HepG2 (cell line): Measurements from ENCODE around the gene CHPF. TPM values are rescaled to one million over a fixed set of nuclear protein-coding genes. Genes with fewer than 3 reads are reported as not detected.
A peak's percentile ranks its signal among the peaks of the same experiment; 100 is the strongest.

ENCODE experiments used
- AGO2 ChIP-seq: fragments of 200-400 bp; formaldehyde crosslinking; optimal IDR thresholded peaks from 2 replicates; pipeline ENCODE3; 2017; ENCODE audit warnings: mild to moderate bottlenecking, low read depth, low read length, moderate library complexity
- ATM ChIP-seq: fragments of 450-650 bp; IDR thresholded peaks from 2 replicates; pipeline ENCODE4 v1.7.1; 2017; ENCODE audit warnings: mild to moderate bottlenecking, borderline replicate concordance
- CBX5 ChIP-seq: sonication (generic); formaldehyde crosslinking; IDR thresholded peaks from 2 replicates; pipeline ENCODE4 v1.4.0; 2020; ENCODE audit warnings: missing genetic modification reagents, borderline replicate concordance
- FOSL2 ChIP-seq: sonication (generic); formaldehyde crosslinking; IDR thresholded peaks from 2 replicates; pipeline ENCODE4 v1.4.0; 2020; ENCODE audit warnings: missing genetic modification reagents
- FOXP1 ChIP-seq, 2 experiments: fragments of 450-650 bp in 1 of 2; IDR thresholded peaks; 2 replicates each; pipeline ENCODE4 v1.6.1; 2017 to 2018; ENCODE audit warnings: antibody characterized with exemption in 1 of 2
- GZF1 ChIP-seq: sonication (generic); formaldehyde crosslinking; IDR thresholded peaks from 2 replicates; pipeline ENCODE4 v1.5.1; 2020; ENCODE audit warnings: mild to moderate bottlenecking, missing genetic modification reagents
- HNRNPLL ChIP-seq: fragments of 200-400 bp; formaldehyde crosslinking; IDR thresholded peaks from 2 replicates; pipeline ENCODE4 v1.6.1; 2017; ENCODE audit warnings: mild to moderate bottlenecking, low read depth, low read length; ENCODE audit not compliant: poor library complexity, severe bottlenecking
- KAT2B ChIP-seq: fragments of 150-350 bp; IDR thresholded peaks from 2 replicates; pipeline ENCODE4 v1.6.1; 2014; ENCODE audit warnings: low read depth, low read length, borderline replicate concordance
- NAIF1 ChIP-seq: sonication (generic); formaldehyde crosslinking; IDR thresholded peaks from 2 replicates; pipeline ENCODE4 v1.5.0; 2020; ENCODE audit warnings: mild to moderate bottlenecking, missing genetic modification reagents, borderline replicate concordance
- NFYC ChIP-seq: IDR thresholded peaks from 2 replicates; pipeline ENCODE4 v1.6.1; 2016; ENCODE audit warnings: missing genetic modification reagents, missing compliant biosample characterization
- NR3C1 ChIP-seq: sonication (generic); formaldehyde crosslinking; IDR thresholded peaks from 2 replicates; pipeline ENCODE4 v1.4.0; 2020; ENCODE audit warnings: missing genetic modification reagents
- PITX1 ChIP-seq: sonication (generic); formaldehyde crosslinking; IDR thresholded peaks from 2 replicates; pipeline ENCODE4 v1.5.1; 2020; ENCODE audit warnings: mild to moderate bottlenecking, missing genetic modification reagents
- RFXAP ChIP-seq: sonication (generic); formaldehyde crosslinking; IDR thresholded peaks from 2 replicates; pipeline ENCODE4 v1.4.0; 2020; ENCODE audit warnings: missing genetic modification reagents, borderline replicate concordance
- SALL2 ChIP-seq: sonication (generic); formaldehyde crosslinking; IDR thresholded peaks from 2 replicates; pipeline ENCODE4 v1.8.1; 2023; ENCODE audit warnings: mild to moderate bottlenecking, missing genetic modification reagents, inconsistent platforms
- SPEN ChIP-seq: sonication (generic); formaldehyde crosslinking; IDR thresholded peaks from 2 replicates; pipeline ENCODE4 v1.5.1; 2020; ENCODE audit warnings: low read depth, mild to moderate bottlenecking, missing genetic modification reagents
- SRSF4 ChIP-seq: fragments of 200-400 bp; formaldehyde crosslinking; IDR thresholded peaks from one replicate; pipeline ENCODE4 v1.6.1; 2018; ENCODE audit warnings: mild to moderate bottlenecking, low read depth, low read length, moderate library complexity; ENCODE audit not compliant: poor library complexity, severe bottlenecking
- ZNF136 ChIP-seq: sonication (generic); formaldehyde crosslinking; IDR thresholded peaks from 2 replicates; pipeline ENCODE4 v1.8.1; 2022; ENCODE audit warnings: low read depth, mild to moderate bottlenecking, moderate library complexity, missing genetic modification reagents
- ZNF160 ChIP-seq: sonication (generic); formaldehyde crosslinking; IDR thresholded peaks from 2 replicates; pipeline ENCODE4 v1.8.0; 2022; ENCODE audit warnings: mild to moderate bottlenecking, inconsistent platforms, missing genetic modification reagents
- ZNF263 ChIP-seq: sonication (generic); formaldehyde crosslinking; IDR thresholded peaks from 2 replicates; pipeline ENCODE4 v1.4.0; 2020; ENCODE audit warnings: missing genetic modification reagents
- ZNF33B ChIP-seq: sonication (generic); formaldehyde crosslinking; IDR thresholded peaks from 2 replicates; pipeline ENCODE4 v1.5.1; 2020; ENCODE audit warnings: mild to moderate bottlenecking, missing genetic modification reagents
- ZNF766 ChIP-seq: sonication (generic); formaldehyde crosslinking; IDR thresholded peaks from 2 replicates; pipeline ENCODE4 v1.5.0; 2020; ENCODE audit warnings: missing genetic modification reagents, borderline replicate concordance
- ZNF773 ChIP-seq: sonication (generic); formaldehyde crosslinking; IDR thresholded peaks from 2 replicates; pipeline ENCODE4 v1.4.0; 2020; ENCODE audit warnings: missing genetic modification reagents, borderline replicate concordance
- polyA plus RNA-seq, 8 experiments: library from polyadenylated mRNA; depleted of rRNA in 3 of 8; stranded (reverse) in 7 of 8; unstranded in 1 of 8; fragments of >200 nt; fragmentation: Illumina TruSeq in 4 of 8; extraction: Trizol in 4 of 8; gene quantifications; 2 replicates each; pipeline versions ENCODE4 v1.2.1 to v1.2.3, GENCODE V29; 2011 to 2016; ENCODE audit warnings: low read depth in 4 of 8, missing spikeins in 1 of 8, mixed read lengths in 1 of 8; ENCODE audit not compliant: insufficient read depth in 1 of 8
- total RNA-seq, 5 experiments: library from RNA; depleted of rRNA; stranded (reverse); fragments of >200 nt; fragmentation: Illumina TruSeq; extraction: Trizol; gene quantifications; 2 replicates each; pipeline ENCODE4 v1.2.3, GENCODE V29; 2016; ENCODE audit warnings: low read depth in 1 of 5
- TF ChIP-seq, protein P1 (sequence below): sonication (generic); formaldehyde crosslinking; IDR thresholded peaks from 2 replicates; pipeline ENCODE4 v1.4.0; 2020; ENCODE audit warnings: missing genetic modification reagents
- TF ChIP-seq, protein P2 (sequence below): sonication (generic); formaldehyde crosslinking; IDR thresholded peaks from 2 replicates; pipeline ENCODE4 v1.4.0; 2020; ENCODE audit warnings: missing genetic modification reagents, mild to moderate bottlenecking, borderline replicate concordance
- TF ChIP-seq, protein P3 (sequence below): sonication (generic); formaldehyde crosslinking; conservative IDR thresholded peaks from 2 replicates; pipeline ENCODE4 v1.4.0; 2020; ENCODE audit warnings: missing genetic modification reagents

The CHPF gene
- total and polyA plus RNA-seq, 2 of the 13 experiments (the other 11 are each of a cell fraction or from before 2014, with no cell fraction given), result 79.6 to 111 TPM

DNA sequence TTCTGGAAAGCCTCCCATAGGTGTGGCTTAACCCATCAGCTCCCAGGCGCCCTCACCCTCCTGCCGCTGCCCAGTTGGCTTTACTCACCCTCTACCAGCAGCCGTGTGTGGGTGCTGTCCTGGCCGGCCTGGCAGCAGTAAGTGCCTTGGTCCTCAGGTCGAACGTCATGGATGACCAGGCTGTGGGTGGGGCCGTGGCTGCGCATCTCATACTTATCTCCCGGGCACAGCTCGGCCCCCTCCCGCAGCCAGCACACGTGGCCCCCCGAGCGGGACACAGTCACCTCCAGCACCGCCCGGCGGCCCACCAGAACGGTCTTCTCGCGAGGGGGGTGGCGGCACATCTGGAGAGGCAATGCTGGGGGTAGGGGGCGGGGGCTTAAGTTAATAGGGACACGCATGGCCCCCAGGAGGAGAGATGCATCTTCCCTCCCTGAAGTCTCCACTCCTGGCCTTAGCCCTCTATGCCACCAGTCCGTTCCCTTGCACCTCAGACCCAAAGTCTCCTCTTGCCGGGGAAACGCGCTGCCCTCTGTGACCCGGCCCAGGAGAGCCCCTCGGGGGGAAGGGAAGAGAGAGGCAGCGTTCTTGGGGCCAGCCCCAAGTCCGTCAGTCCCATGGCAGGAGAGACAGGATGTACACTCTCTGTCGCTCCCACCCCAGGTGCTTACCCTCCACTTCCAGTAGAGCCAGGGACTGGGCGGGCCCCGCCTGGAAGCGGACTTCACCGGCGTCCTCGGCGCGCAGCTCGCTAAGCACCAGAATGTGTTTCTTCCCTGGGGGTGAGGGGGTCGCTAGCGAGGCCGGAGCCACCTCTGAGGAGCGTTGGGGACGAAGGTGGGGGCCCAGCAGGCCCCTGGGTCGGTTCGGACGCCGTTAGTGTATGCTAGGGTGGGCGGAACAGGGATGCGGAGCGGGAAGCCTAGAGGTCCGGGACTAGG is 8.1 kb upstream of the CHPF start (continued):
- TF ChIP-seq SRSF4 (no peak), ZNF263 (CRISPR knock-in tag) (peak; percentile 47; the same call in 1 of the 2 replicates), ZNF136 (0 out of 2 replicates have a peak, but pooled peaks have one; percentile 24), PITX1 (CRISPR knock-in tag) (peak; percentile 42), GZF1 (CRISPR knock-in tag) (no peak), ZNF766 (CRISPR knock-in tag) (no peak), SPEN (CRISPR knock-in tag) (peak; percentile 5; the same call in 1 of the 2 replicates), ZNF160 (CRISPR knock-in tag) (0 out of 2 replicates have a peak, but pooled peaks have one; percentile 18), FOXP1 (IDR thresholded peaks at IDR 0.05) (no peak), FOXP1 (CRISPR knock-in tag; IDR thresholded peaks at IDR 0.05) (no peak), AGO2 (peak; percentile 26), RFXAP (CRISPR knock-in tag) (0 out of 2 replicates have a peak, but pooled peaks have one; percentile 2), ATM (no peak), NFYC (CRISPR knock-in tag) (no peak), NR3C1 (CRISPR knock-in tag) (no peak), SALL2 (CRISPR knock-in tag) (no peak), CBX5 (CRISPR knock-in tag) (no peak), FOSL2 (CRISPR knock-in tag) (no peak), NAIF1 (CRISPR knock-in tag) (no peak), KAT2B (no peak), ZNF33B (CRISPR knock-in tag) (peak; percentile 48; the same call in 1 of the 2 replicates), HNRNPLL (no peak), ZNF773 (CRISPR knock-in tag) (no peak)
- TF ChIP-seq, protein P1, sequence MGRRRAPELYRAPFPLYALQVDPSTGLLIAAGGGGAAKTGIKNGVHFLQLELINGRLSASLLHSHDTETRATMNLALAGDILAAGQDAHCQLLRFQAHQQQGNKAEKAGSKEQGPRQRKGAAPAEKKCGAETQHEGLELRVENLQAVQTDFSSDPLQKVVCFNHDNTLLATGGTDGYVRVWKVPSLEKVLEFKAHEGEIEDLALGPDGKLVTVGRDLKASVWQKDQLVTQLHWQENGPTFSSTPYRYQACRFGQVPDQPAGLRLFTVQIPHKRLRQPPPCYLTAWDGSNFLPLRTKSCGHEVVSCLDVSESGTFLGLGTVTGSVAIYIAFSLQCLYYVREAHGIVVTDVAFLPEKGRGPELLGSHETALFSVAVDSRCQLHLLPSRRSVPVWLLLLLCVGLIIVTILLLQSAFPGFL, result no peak
- TF ChIP-seq, protein P2, sequence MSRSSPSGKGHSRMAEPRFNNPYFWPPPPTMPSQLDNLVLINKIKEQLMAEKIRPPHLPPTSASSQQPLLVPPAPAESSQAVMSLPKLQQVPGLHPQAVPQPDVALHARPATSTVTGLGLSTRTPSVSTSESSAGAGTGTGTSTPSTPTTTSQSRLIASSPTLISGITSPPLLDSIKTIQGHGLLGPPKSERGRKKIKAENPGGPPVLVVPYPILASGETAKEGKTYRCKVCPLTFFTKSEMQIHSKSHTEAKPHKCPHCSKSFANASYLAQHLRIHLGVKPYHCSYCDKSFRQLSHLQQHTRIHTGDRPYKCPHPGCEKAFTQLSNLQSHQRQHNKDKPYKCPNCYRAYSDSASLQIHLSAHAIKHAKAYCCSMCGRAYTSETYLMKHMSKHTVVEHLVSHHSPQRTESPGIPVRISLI (CRISPR knock-in tag), result 0 out of 2 replicates have a peak, but pooled peaks have one; percentile 16
- TF ChIP-seq, protein P3, sequence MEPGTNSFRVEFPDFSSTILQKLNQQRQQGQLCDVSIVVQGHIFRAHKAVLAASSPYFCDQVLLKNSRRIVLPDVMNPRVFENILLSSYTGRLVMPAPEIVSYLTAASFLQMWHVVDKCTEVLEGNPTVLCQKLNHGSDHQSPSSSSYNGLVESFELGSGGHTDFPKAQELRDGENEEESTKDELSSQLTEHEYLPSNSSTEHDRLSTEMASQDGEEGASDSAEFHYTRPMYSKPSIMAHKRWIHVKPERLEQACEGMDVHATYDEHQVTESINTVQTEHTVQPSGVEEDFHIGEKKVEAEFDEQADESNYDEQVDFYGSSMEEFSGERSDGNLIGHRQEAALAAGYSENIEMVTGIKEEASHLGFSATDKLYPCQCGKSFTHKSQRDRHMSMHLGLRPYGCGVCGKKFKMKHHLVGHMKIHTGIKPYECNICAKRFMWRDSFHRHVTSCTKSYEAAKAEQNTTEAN (CRISPR knock-in tag), result no peak
